RWPE2 (cell line): ENCODE data around the gene THSD7B.

Experiments
- ATAC-seq: fragments of 200-7000 bp; cut with Tn5 transposase; 3 replicates; pipeline ENCODE4 v1.9.1; 2021; ENCODE audit warnings: low read depth
- DNase-seq: peaks from one replicate; pipeline ENCODE4 v3.0.0-alpha.2; 2020; ENCODE audit warnings: low spot score
- H3K27ac ChIP-seq: fragments of 450-650 bp; 2 replicates; pipeline ENCODE4 v1.5.1; 2017; ENCODE audit warnings: mild to moderate bottlenecking; ENCODE audit not compliant: poor library complexity, severe bottlenecking
- H3K27me3 ChIP-seq: fragments of 250-450 bp; sonication (Bioruptor Pico); 2 replicates; pipeline ENCODE4 v1.5.1; 2021; ENCODE audit warnings: mild to moderate bottlenecking, moderate library complexity; ENCODE audit not compliant: insufficient read depth, poor library complexity, severe bottlenecking
- H3K36me3 ChIP-seq: fragments of 250-450 bp; sonication (Bioruptor Pico); 2 replicates; pipeline ENCODE4 v1.5.1; 2020; ENCODE audit warnings: low read depth, mild to moderate bottlenecking, moderate library complexity
- H3K4me1 ChIP-seq: fragments of 250-450 bp; sonication (Bioruptor Pico); 2 replicates; pipeline ENCODE4 v1.5.1; 2021; ENCODE audit warnings: mild to moderate bottlenecking, moderate library complexity; ENCODE audit not compliant: insufficient read depth, poor library complexity, severe bottlenecking
- H3K4me3 ChIP-seq: fragments of 250-450 bp; sonication (Bioruptor Pico); 2 replicates; pipeline ENCODE4 v1.5.1; 2021; ENCODE audit warnings: mild to moderate bottlenecking, moderate library complexity; ENCODE audit not compliant: severe bottlenecking
- H3K9me3 ChIP-seq: fragments of 250-450 bp; sonication (Bioruptor Pico); 2 replicates; pipeline ENCODE4 v1.5.1; 2021; ENCODE audit warnings: mild to moderate bottlenecking, moderate library complexity; ENCODE audit not compliant: severe bottlenecking
- CTCF ChIP-seq: fragments of 450-650 bp; IDR thresholded peaks from one replicate; pipeline ENCODE4 v1.5.1; 2017; ENCODE audit warnings: mild to moderate bottlenecking, moderate library complexity; ENCODE audit not compliant: poor library complexity, severe bottlenecking

The THSD7B gene

GRCh38 chr2:137255345-137255744, 490.0 kb downstream of the THSD7B start:
- Histone ChIP-seq H3K27ac (peak overlapping the region; percentile 93), H3K9me3 (no peaks in the 10 kb centered on the region), H3K4me1 (peaks cover 43% of the 10 kb centered on the region), H3K36me3 (no peaks in the 10 kb centered on the region), H3K27me3 (no peaks in the 10 kb centered on the region), H3K4me3 (no peak overlapping the region)
- no peak for TF ChIP-seq CTCF
- ATAC-seq: no peak
- no peak for DNase-seq

- no peak for TF ChIP-seq CTCF
- no peak overlapping the region for H3K4me3 ChIP-seq
- peaks cover 43% of the 10 kb centered on the region for H3K4me1 ChIP-seq
- H3K27me3 ChIP-seq: no peaks in the 10 kb centered on the region
- H3K9me3 ChIP-seq: no peaks in the 10 kb centered on the region
- DNase-seq: no peak
- ATAC-seq: peak; percentile 73
- H3K27ac ChIP-seq: peak overlapping the region; percentile 93
- H3K36me3 ChIP-seq: no peaks in the 10 kb centered on the region
Measured at GRCh38 chr2:137255990-137256389, 490.6 kb downstream of the THSD7B start.

- no peak for TF ChIP-seq CTCF
- no peaks in the 10 kb centered on the region for H3K27me3 ChIP-seq
- no peaks in the 10 kb centered on the region for H3K4me1 ChIP-seq
- H3K9me3 ChIP-seq: no peaks in the 10 kb centered on the region
- H3K36me3 ChIP-seq: no peaks in the 10 kb centered on the region
- H3K27ac ChIP-seq: no peak overlapping the region
- DNase-seq: no peak
- no peak for ATAC-seq
- H3K4me3 ChIP-seq: no peak overlapping the region
Measured at GRCh38 chr2:137261881-137262585, 496.7 kb downstream of the THSD7B start.

GRCh38 chr2:137262594-137262993, 497.2 kb downstream of the THSD7B start:
- Histone ChIP-seq H3K4me1 (no peaks in the 10 kb centered on the region), H3K9me3 (no peaks in the 10 kb centered on the region), H3K27me3 (no peaks in the 10 kb centered on the region), H3K4me3 (no peak overlapping the region), H3K27ac (no peak overlapping the region), H3K36me3 (no peaks in the 10 kb centered on the region)
- no peak for ATAC-seq
- DNase-seq: no peak
- no peak for TF ChIP-seq CTCF

- Histone ChIP-seq H3K27ac (no peak overlapping the region), H3K4me1 (no peaks in the 10 kb centered on the region), H3K4me3 (no peak overlapping the region), H3K36me3 (no peaks in the 10 kb centered on the region), H3K27me3 (no peaks in the 10 kb centered on the region), H3K9me3 (no peaks in the 10 kb centered on the region)
- peak; percentile 57 for ATAC-seq
- DNase-seq: no peak
- TF ChIP-seq CTCF: no peak
Measured at GRCh38 chr2:137287913-137288639, 522.7 kb downstream of the THSD7B start.
